CD14-positive monocyte (primary cell): Measurements from ENCODE around the gene TXK. TPM values are rescaled to one million over a fixed set of nuclear protein-coding genes. Genes with fewer than 3 reads are reported as not detected.

Experiments
- DNase-seq, 3 donors: peaks; one replicate each; pipeline ENCODE4 v3.0.0-alpha.2; 2011 to 2022
- H2AFZ ChIP-seq: 2 replicates; pipeline ENCODE4 v1.6.0; 2012; ENCODE audit warnings: mild to moderate bottlenecking, low read depth, low read length, inconsistent platforms; ENCODE audit not compliant: insufficient read depth, poor library complexity, severe bottlenecking
- H3K27ac ChIP-seq, 2 donors: 1 replicate in 1 of 2; 2 replicates in 1 of 2; pipeline ENCODE4 v1.5.1; 2012 to 2013; ENCODE audit warnings: low read length in 2 of 2, control low read depth in 1 of 2, inconsistent platforms in 1 of 2, low read depth in 1 of 2, mild to moderate bottlenecking in 1 of 2
- H3K27me3 ChIP-seq, 2 donors: one replicate each; pipeline versions ENCODE4 v1.6.0 to v1.6.1; 2011 to 2013; ENCODE audit warnings: low read length in 2 of 2; ENCODE audit not compliant: control insufficient read depth in 2 of 2, insufficient read depth in 2 of 2
- H3K36me3 ChIP-seq, 2 donors: replicated peaks in 1 of 2; 1 replicate in 1 of 2; 2 replicates in 1 of 2; pipeline versions ENCODE4 v1.5.1 to v1.6.1; 2012 to 2013; ENCODE audit warnings: low read length in 2 of 2, control low read depth in 1 of 2, inconsistent platforms in 1 of 2, mild to moderate bottlenecking in 1 of 2; ENCODE audit not compliant: insufficient read depth in 2 of 2, control insufficient read depth in 1 of 2
- H3K4me1 ChIP-seq, 2 donors: 1 replicate in 1 of 2; 2 replicates in 1 of 2; pipeline versions ENCODE4 v1.5.1 to v1.6.1; 2012 to 2013; ENCODE audit warnings: low read length in 2 of 2, control low read depth in 1 of 2, inconsistent platforms in 1 of 2, mild to moderate bottlenecking in 1 of 2, moderate library complexity in 1 of 2; ENCODE audit not compliant: insufficient read depth in 2 of 2, control insufficient read depth in 1 of 2
- H3K4me2 ChIP-seq: replicated peaks from 2 replicates; pipeline ENCODE3; 2012; ENCODE audit warnings: low read length, moderate library complexity, mild to moderate bottlenecking; ENCODE audit not compliant: poor library complexity, severe bottlenecking; ENCODE audit errors: extremely low read depth
- H3K4me3 ChIP-seq, 3 experiments: fragments of 200-600 bp in 1 of 3; sonication (generic) in 1 of 3; replicated peaks in 1 of 3; 1 replicate in 2 of 3; 2 replicates in 1 of 3; pipeline ENCODE4 v1.5.1; 2011 to 2013; ENCODE audit warnings: low read length in 3 of 3, mild to moderate bottlenecking in 3 of 3, control low read depth in 2 of 3, low read depth in 2 of 3, inconsistent platforms in 1 of 3, moderate library complexity in 1 of 3
- H3K79me2 ChIP-seq: 2 replicates; pipeline ENCODE4 v1.6.0; 2012; ENCODE audit warnings: mild to moderate bottlenecking, control low read depth, inconsistent platforms, low read length, moderate library complexity; ENCODE audit not compliant: insufficient read depth
- H3K9ac ChIP-seq: 2 replicates; pipeline ENCODE4 v1.6.0; 2017; ENCODE audit warnings: low read length, mild to moderate bottlenecking; ENCODE audit not compliant: insufficient read depth, poor library complexity, severe bottlenecking
- H3K9me3 ChIP-seq, 2 donors: replicated peaks in 1 of 2; 1 replicate in 1 of 2; 2 replicates in 1 of 2; pipeline versions ENCODE4 v1.5.1 to v1.6.1; 2012 to 2013; ENCODE audit warnings: low read length in 2 of 2, control low read depth in 1 of 2; ENCODE audit not compliant: control insufficient read depth in 1 of 2, insufficient read depth in 1 of 2
- H4K20me1 ChIP-seq: 2 replicates; pipeline ENCODE4 v1.6.0; 2012; ENCODE audit warnings: mild to moderate bottlenecking, low read length, control low read depth, moderate library complexity; ENCODE audit not compliant: insufficient read depth
- H3K27ac Mint-ChIP-seq, 7 donors: one replicate each; pipeline ENCODE4 v1.8.0; 2020; ENCODE audit warnings: mild to moderate bottlenecking in 7 of 7, mixed read lengths in 7 of 7, moderate library complexity in 6 of 7, inconsistent platforms in 2 of 7
- H3K27me3 Mint-ChIP-seq, 3 donors: one replicate each; pipeline ENCODE4 v1.8.0; 2021 to 2022; ENCODE audit warnings: low read depth in 3 of 3, mild to moderate bottlenecking in 3 of 3, mixed read lengths in 3 of 3, moderate library complexity in 3 of 3, inconsistent platforms in 1 of 3
- H3K36me3 Mint-ChIP-seq, 2 donors: one replicate each; pipeline ENCODE4 v1.8.0; 2020; ENCODE audit warnings: mixed read lengths in 2 of 2, inconsistent platforms in 1 of 2, mild to moderate bottlenecking in 1 of 2
- H3K4me1 Mint-ChIP-seq: one replicate; pipeline ENCODE4 v1.8.0; 2020; ENCODE audit warnings: mild to moderate bottlenecking, mixed read lengths
- H3K4me3 Mint-ChIP-seq, 2 donors: one replicate each; pipeline ENCODE4 v1.8.0; 2020; ENCODE audit warnings: mild to moderate bottlenecking in 2 of 2, mixed read lengths in 2 of 2, moderate library complexity in 1 of 2
- H3K9me3 Mint-ChIP-seq, 7 donors: one replicate each; pipeline ENCODE4 v1.8.0; 2020 to 2022; ENCODE audit warnings: mixed read lengths in 7 of 7, mild to moderate bottlenecking in 6 of 7, moderate library complexity in 6 of 7, inconsistent platforms in 2 of 7
- WGBS: methylation state at CpG from one replicate; pipeline ENCODE4 v1.1.5; 2013; ENCODE audit warnings: missing lambda C conversion rate; ENCODE audit not compliant: insufficient coverage; 5-methylcytosine and 5-hydroxymethylcytosine counted together
- intact Hi-C, 2 donors: fragments of 100-400 bp; cut with micrococcal nuclease; formaldehyde crosslinking; loops; one replicate each; pipeline versions ENCODE4 v1.15.0 to v1.15.1; 2023
- polyA plus RNA-seq, 3 donors: library from polyadenylated mRNA; depleted of rRNA in 1 of 3; unstranded in 2 of 3; stranded (reverse) in 1 of 3; fragments of 300-500 nt in 2 of 3; fragments of >200 nt in 1 of 3; fragmentation: Illumina TruSeq in 2 of 3; gene quantifications; 1 replicate in 2 of 3; 2 replicates in 1 of 3; pipeline ENCODE4 v1.2.3, GENCODE V29; 2012 to 2021
- TF ChIP-seq, protein P1 (sequence below): fragments of 200-600 bp; IDR thresholded peaks from one replicate; pipeline ENCODE4 v1.8.0; 2022; ENCODE audit warnings: antibody characterized with exemption, mild to moderate bottlenecking

The TXK gene
- polyA plus RNA-seq, 3 donors, result 0.13 to 0.93 (median 0.54) TPM

DNA sequence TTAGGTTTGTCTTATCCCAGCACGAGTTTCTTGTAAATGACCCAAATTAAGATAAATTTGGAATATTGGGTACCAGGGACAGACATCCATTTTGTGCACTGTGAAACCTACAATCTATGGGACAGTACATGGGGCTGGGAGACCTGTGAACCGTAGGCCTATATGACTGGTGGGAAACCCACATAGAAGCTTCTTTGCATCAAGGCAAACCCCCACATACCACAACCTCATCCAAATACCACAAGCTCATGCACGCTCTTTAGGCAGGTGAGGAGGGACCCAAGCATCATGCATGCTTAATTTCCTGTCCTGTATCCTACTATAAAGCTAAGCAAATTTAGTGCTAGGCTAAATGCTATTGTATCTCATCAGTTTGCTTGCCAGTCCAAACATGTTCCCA lies 69.7 kb downstream of the TXK start:
- Histone ChIP-seq H3K4me3 (no peak overlapping the region), H3K27ac (no peak overlapping the region), H4K20me1 (no peaks in the 10 kb centered on the region), H3K9me3 (no peaks in the 10 kb centered on the region), H3K4me1 (no peaks in the 10 kb centered on the region), H3K4me2 (no peak overlapping the region), H3K27me3 (no peaks in the 10 kb centered on the region), H3K36me3 (no peaks in the 10 kb centered on the region), H2AFZ (no peak overlapping the region), H3K9ac (no peak overlapping the region), H3K79me2 (no peaks in the 10 kb centered on the region)
- H3K4me3 Mint-ChIP-seq, result no peak overlapping the region
- intact Hi-C loops, result no loop called here
- peaks cover 0 to 2% of the 10 kb centered on the region in 2 donors for H3K36me3 Mint-ChIP-seq
- H3K27ac Mint-ChIP-seq, result no peak overlapping the region
- no peak for DNase-seq
- TF ChIP-seq, protein P1, sequence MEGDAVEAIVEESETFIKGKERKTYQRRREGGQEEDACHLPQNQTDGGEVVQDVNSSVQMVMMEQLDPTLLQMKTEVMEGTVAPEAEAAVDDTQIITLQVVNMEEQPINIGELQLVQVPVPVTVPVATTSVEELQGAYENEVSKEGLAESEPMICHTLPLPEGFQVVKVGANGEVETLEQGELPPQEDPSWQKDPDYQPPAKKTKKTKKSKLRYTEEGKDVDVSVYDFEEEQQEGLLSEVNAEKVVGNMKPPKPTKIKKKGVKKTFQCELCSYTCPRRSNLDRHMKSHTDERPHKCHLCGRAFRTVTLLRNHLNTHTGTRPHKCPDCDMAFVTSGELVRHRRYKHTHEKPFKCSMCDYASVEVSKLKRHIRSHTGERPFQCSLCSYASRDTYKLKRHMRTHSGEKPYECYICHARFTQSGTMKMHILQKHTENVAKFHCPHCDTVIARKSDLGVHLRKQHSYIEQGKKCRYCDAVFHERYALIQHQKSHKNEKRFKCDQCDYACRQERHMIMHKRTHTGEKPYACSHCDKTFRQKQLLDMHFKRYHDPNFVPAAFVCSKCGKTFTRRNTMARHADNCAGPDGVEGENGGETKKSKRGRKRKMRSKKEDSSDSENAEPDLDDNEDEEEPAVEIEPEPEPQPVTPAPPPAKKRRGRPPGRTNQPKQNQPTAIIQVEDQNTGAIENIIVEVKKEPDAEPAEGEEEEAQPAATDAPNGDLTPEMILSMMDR, result no peak
- H3K9me3 Mint-ChIP-seq, result peaks cover 7 to 20% (median 12%) of the 10 kb centered on the region in 7 donors
- WGBS, result 100% methylated on average over 1 of the region's 3 CpGs
- H3K27me3 Mint-ChIP-seq, result peaks cover 1 to 7% (median 5%) of the 10 kb centered on the region in 3 donors
- H3K4me1 Mint-ChIP-seq, result peaks cover 4% of the 10 kb centered on the region

DNA sequence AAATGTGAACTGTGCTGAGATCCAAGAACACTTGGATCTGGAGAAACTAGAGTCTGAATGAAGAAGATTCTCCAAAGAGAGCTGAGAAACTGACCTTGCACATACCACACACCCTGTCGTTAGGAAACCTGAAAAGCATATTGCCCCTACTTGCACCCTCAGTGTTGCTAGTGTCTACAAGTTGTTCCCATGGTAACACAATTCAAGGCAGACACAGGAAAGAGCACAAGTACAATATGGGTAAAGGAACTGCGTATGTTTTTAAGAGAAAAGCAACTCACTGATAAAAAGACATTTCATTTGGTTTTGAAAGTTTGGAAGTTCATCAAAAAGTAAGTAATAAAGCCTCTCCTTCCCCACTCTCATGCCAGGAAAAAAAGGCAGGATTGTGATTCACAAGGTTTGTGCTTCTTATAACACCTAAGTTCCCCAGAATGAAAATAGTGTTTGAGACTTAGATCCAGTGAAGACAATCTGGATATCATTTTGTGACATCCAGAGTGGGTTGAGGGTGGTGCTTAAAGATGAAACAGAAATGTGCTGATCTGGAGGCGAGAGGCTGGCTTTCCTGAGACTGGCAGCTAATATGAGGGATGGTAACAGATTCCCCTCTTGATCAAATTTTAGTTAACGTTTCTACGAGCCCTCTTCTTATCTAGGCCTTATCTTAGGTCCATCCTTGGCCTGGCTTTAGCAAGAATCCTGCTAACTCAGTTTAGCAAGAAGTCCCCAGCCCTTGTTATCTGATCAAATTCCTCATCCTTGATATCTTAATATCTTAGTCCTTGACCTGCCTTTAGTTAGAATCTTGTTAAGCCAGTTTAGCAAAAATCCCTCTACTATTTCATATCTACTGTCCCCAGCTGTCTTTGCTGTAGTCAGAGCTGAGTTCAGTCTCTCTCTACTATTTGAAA lies 75.2 kb downstream of the TXK start:
- H3K4me3 Mint-ChIP-seq, result no peak overlapping the region

More for the DNA sequence above, 75.2 kb downstream of the TXK start:
- no peaks in the 10 kb centered on the region for H4K20me1 ChIP-seq
- no peak overlapping the region for H3K9ac ChIP-seq
- WGBS, result 92% methylated on average over 2 of the region's 5 CpGs
- TF ChIP-seq, protein P1, result no peak
- H3K27ac ChIP-seq, result no peak overlapping the region
- H3K4me3 ChIP-seq, result no peak overlapping the region
- intact Hi-C loops, result no loop called here
- no peak overlapping the region for H3K27ac Mint-ChIP-seq
- H3K4me2 ChIP-seq, result no peak overlapping the region
- H3K79me2 ChIP-seq, result no peaks in the 10 kb centered on the region
- no peaks in the 10 kb centered on the region for H3K4me1 ChIP-seq
- H3K36me3 ChIP-seq, result no peaks in the 10 kb centered on the region
- peaks cover 0 to 2% of the 10 kb centered on the region in 2 donors for H3K36me3 Mint-ChIP-seq
- peaks cover 1 to 5% (median 5%) of the 10 kb centered on the region in 3 donors for H3K27me3 Mint-ChIP-seq
- H2AFZ ChIP-seq, result no peak overlapping the region
- no peaks in the 10 kb centered on the region for H3K4me1 Mint-ChIP-seq
- H3K9me3 ChIP-seq, result no peaks in the 10 kb centered on the region
- H3K27me3 ChIP-seq, result no peaks in the 10 kb centered on the region
- no peak for DNase-seq
- peaks cover 10 to 16% (median 13%) of the 10 kb centered on the region in 7 donors for H3K9me3 Mint-ChIP-seq
